K562 (cell line): ENCODE results near the gene VIPR2. TPM values are rescaled to one million over a fixed set of nuclear protein-coding genes. Genes with fewer than 3 reads are reported as not detected.

Experiments
- ATAC-seq: fragments of 200-7000 bp; cut with Tn5 transposase; 3 replicates; pipeline ENCODE4 v1.9.1; 2020; ENCODE audit warnings: moderate library complexity
- BruUV-seq: library from RNA; stranded (reverse); fragments of 400-500 nt; replicated peaks from 2 replicates; lab custom pipeline; 2021; lab: Mats Ljungman, UMichigan
- CTCF ChIA-PET: fragments of 300-600 bp; formaldehyde crosslinking; extraction: SDS; loops from one replicate; lab custom pipeline; 2021; ENCODE audit warnings: low intra/inter-chr PET ratio; lab: Yijun Ruan, JAX
- POLR2A ChIA-PET: fragments of 300-600, 350-650 bp; sonication (Branson Sonifier 250); formaldehyde crosslinking; extraction: SDS; loops from one replicate; lab custom pipeline; 2021; ENCODE audit warnings: antibody characterized with exemption, inconsistent platforms; lab: Yijun Ruan, JAX
- DNase-seq, 4 experiments: peaks; one replicate each; pipeline versions ENCODE4 v3.0.0 to v3.0.0-alpha.2; 2011 to 2018; ENCODE audit warnings: low spot score in 3 of 4, mixed read lengths in 3 of 4; ENCODE audit errors: extremely low read depth in 1 of 4
- FAIRE-seq: peaks from 2 replicates; lab custom pipeline; 2011; peaks lifted over from hg19 to GRCh38; lab: Jason Lieb, UNC
- H2AFZ ChIP-seq: 2 replicates; pipeline ENCODE4 v1.6.0; 2011; ENCODE audit warnings: low read depth, low read length, control low read depth, inconsistent platforms
- H3K27ac ChIP-seq: fragments of 200-600 bp; 3 replicates; pipeline ENCODE4 v1.8.0; 2011; ENCODE audit warnings: low read depth, mild to moderate bottlenecking, control low read depth, inconsistent platforms, low read length, moderate library complexity, mixed read lengths; ENCODE audit errors: extremely low read depth
- H3K27me3 ChIP-seq, 2 experiments: fragments of 300-600 bp in 1 of 2; 2 replicates in 1 of 2; 3 replicates in 1 of 2; pipeline versions ENCODE4 v1.6.0 to v1.8.0; 2011; ENCODE audit warnings: inconsistent platforms in 2 of 2, low read length in 2 of 2, mild to moderate bottlenecking in 1 of 2, mixed read lengths in 1 of 2, moderate library complexity in 1 of 2; ENCODE audit not compliant: control insufficient read depth in 2 of 2, insufficient read depth in 2 of 2
- H3K36me3 ChIP-seq: fragments of 300-600 bp; 3 replicates; pipeline ENCODE4 v1.8.0; 2011; ENCODE audit warnings: mild to moderate bottlenecking, low read length, inconsistent platforms; ENCODE audit not compliant: control insufficient read depth, insufficient read depth
- H3K4me1 ChIP-seq, 2 experiments: fragments of 200-600 bp in 1 of 2; replicated peaks in 1 of 2; 2 replicates in 1 of 2; 3 replicates in 1 of 2; pipeline versions ENCODE4 v1.5.1 to v1.8.0; 2011; ENCODE audit warnings: inconsistent platforms in 2 of 2, low read length in 2 of 2, mild to moderate bottlenecking in 1 of 2, mixed read lengths in 1 of 2, moderate library complexity in 1 of 2; ENCODE audit not compliant: control insufficient read depth in 2 of 2, insufficient read depth in 2 of 2
- H3K4me2 ChIP-seq: 2 replicates; pipeline ENCODE4 v1.6.1; 2011; ENCODE audit warnings: low read length, control low read depth, inconsistent platforms, mixed read lengths; ENCODE audit not compliant: insufficient read depth
- H3K4me3 ChIP-seq: fragments of 200-600 bp; sonication (generic), shearing (Covaris generic); 2 replicates; pipeline ENCODE4 v1.5.1; 2016; ENCODE audit warnings: control low read depth, inconsistent platforms
- H3K79me2 ChIP-seq: fragments of 200-600 bp; 3 replicates; pipeline ENCODE4 v1.8.0; 2011; ENCODE audit warnings: low read length, inconsistent platforms; ENCODE audit not compliant: control insufficient read depth, insufficient read depth
- H3K9ac ChIP-seq, 2 experiments: 2 replicates each; pipeline versions ENCODE4 v1.6.0 to v1.6.1; 2011; ENCODE audit warnings: low read depth in 2 of 2, low read length in 2 of 2, control low read depth in 1 of 2, inconsistent platforms in 1 of 2, mild to moderate bottlenecking in 1 of 2, mixed read lengths in 1 of 2; ENCODE audit not compliant: insufficient read depth in 1 of 2
- H3K9me1 ChIP-seq: one replicate; pipeline ENCODE4 v1.6.0; 2011; ENCODE audit warnings: inconsistent platforms, mild to moderate bottlenecking, low read length, moderate library complexity; ENCODE audit not compliant: control insufficient read depth, insufficient read depth
- H3K9me3 ChIP-seq: replicated peaks from 2 replicates; pipeline ENCODE4 v1.5.1; 2011; ENCODE audit warnings: low read depth, low read length, inconsistent platforms; ENCODE audit not compliant: control insufficient read depth, insufficient read depth
- H4K20me1 ChIP-seq: replicated peaks from 2 replicates; pipeline ENCODE4 v1.6.1; 2011; ENCODE audit warnings: low read length, inconsistent platforms, mixed read lengths; ENCODE audit not compliant: control insufficient read depth, insufficient read depth
- ESRRA ChIP-seq: fragments of 450-650 bp; IDR thresholded peaks from 2 replicates; pipeline ENCODE4 v1.6.1; 2014; ENCODE audit warnings: low read depth, mild to moderate bottlenecking, moderate library complexity, borderline replicate concordance
- RAD21 ChIP-seq, 2 experiments: fragments of 250-450 bp in 1 of 2; fragments of 450-650 bp in 1 of 2; sonication (Bioruptor Pico) in 1 of 2; formaldehyde crosslinking in 1 of 2; IDR thresholded peaks in 1 of 2; conservative IDR thresholded peaks in 1 of 2; 2 replicates each; pipeline versions ENCODE4 v1.4.0 to v1.8.0; 2020 to 2022; ENCODE audit warnings: mild to moderate bottlenecking in 2 of 2, moderate library complexity in 1 of 2
- RFX7 ChIP-seq: fragments of 250-450 bp; sonication (Bioruptor Pico); IDR thresholded peaks from 2 replicates; pipeline ENCODE4 v1.5.1; 2021; ENCODE audit warnings: mild to moderate bottlenecking
- ZBTB9 ChIP-seq: fragments of 450-650 bp; formaldehyde crosslinking; IDR thresholded peaks from 2 replicates; pipeline ENCODE4 v1.4.0; 2020; ENCODE audit warnings: mild to moderate bottlenecking, moderate library complexity
- ZNF766 ChIP-seq: fragments of 200-800 bp; sonication (Bioruptor generic); conservative IDR thresholded peaks from 2 replicates; pipeline ENCODE4 v1.6.1; 2016; ENCODE audit warnings: missing genetic modification characterization, missing compliant biosample characterization
- WGBS: fragments of 100-300 bp; shearing (Covaris generic); methylation state at CpG from one replicate; pipeline ENCODE4 v1.1.6; 2016; ENCODE audit warnings: low coverage, mixed read lengths; ENCODE audit not compliant: insufficient coverage; ENCODE audit errors: missing lambda C conversion rate; 5-methylcytosine and 5-hydroxymethylcytosine counted together
- in situ Hi-C: fragments of 300-500 bp; cut with MboI; formaldehyde crosslinking; loops from 4 replicates; pipeline ENCODE4 v1.15.0; 2018; ENCODE audit warnings: inconsistent platforms, mixed read lengths
- intact Hi-C: fragments of 100-400 bp; cut with micrococcal nuclease; formaldehyde crosslinking; loops from 2 replicates; pipeline ENCODE4 v1.14.2; 2022
- polyA plus RNA-seq, 8 experiments: library from polyadenylated mRNA; depleted of rRNA in 4 of 8; stranded (reverse) in 5 of 8; unstranded in 3 of 8; fragments of >200 nt; fragmentation: Nextera tagmentation in 2 of 8; fragmentation: Illumina TruSeq in 1 of 8; extraction: Ambion mirVana in 2 of 8; extraction: Trizol in 1 of 8; gene quantifications; 2 replicates each; pipeline versions ENCODE4 v1.2.1 to v1.2.3, GENCODE V29; 2011 to 2014; ENCODE audit warnings: inconsistent platforms in 1 of 8, missing spikeins in 1 of 8
- total RNA-seq, 7 experiments: library from RNA; depleted of rRNA in 6 of 7; stranded (reverse); fragments of >200 nt in 6 of 7; fragmentation: Illumina TruSeq in 2 of 7; extraction: Trizol in 2 of 7; gene quantifications; 2 replicates each; pipeline versions ENCODE4 v1.2.1 to v1.2.3, GENCODE V29; 2011 to 2021; ENCODE audit warnings: low replicate concordance in 1 of 7

The VIPR2 gene
- total and polyA plus RNA-seq, 9 of the 15 experiments (the other 6 are each of a cell fraction or from before 2014, with no cell fraction given) = 0.04 TPM; not detected in 8

GRCh38 chr7:159038066-159038465, 106.6 kb downstream of the VIPR2 start:
- no peak overlapping the region for H3K27ac ChIP-seq
- no peaks in the 10 kb centered on the region for H3K79me2 ChIP-seq
- H3K27me3 ChIP-seq = peaks cover 80 to 85% of the 10 kb centered on the region in 2 experiments
- FAIRE-seq = no peak
- intact Hi-C loops = no loop called here
- TF ChIP-seq RAD21 (CRISPR knock-in tag; conservative IDR thresholded peaks at IDR 0.05 in 1 of 2, IDR thresholded peaks at IDR 0.05 in 1 of 2) (no peak), ESRRA (no peak), ZNF766 (CRISPR knock-in tag) (no peak), RFX7 (CRISPR knock-in tag) (no peak), ZBTB9 (CRISPR knock-in tag) (no peak)
- TF ChIP-seq, all 486 proteins: peak for 0
- no peaks in the 10 kb centered on the region for H3K36me3 ChIP-seq
- H3K9me1 ChIP-seq = no peaks in the 10 kb centered on the region
- peaks cover 0 to 8% of the 10 kb centered on the region in 2 experiments; a peak in 1 of 5 replicates for H3K4me1 ChIP-seq
- H3K9ac ChIP-seq = no peak overlapping the region
- in situ Hi-C loops = no loop called here
- WGBS = 0% methylated on average over 10 of the region's 10 CpGs
- BruUV-seq = no TSS peak
- DNase-seq (no peak), ATAC-seq (no peak)
- CTCF ChIA-PET = no interaction called here
- no peak overlapping the region for H3K4me2 ChIP-seq
- 0 out of 2 replicates have a peak, but pooled peaks cover 8% of the 10 kb centered on the region for H4K20me1 ChIP-seq
- POLR2A ChIA-PET = interaction anchor here (1.7 kb wide), 1 partner anchor 19 kb away, joined by 6 read pairs; no protein-coding TSS in a partner anchor
- H3K4me3 ChIP-seq = no peak overlapping the region
- no peaks in the 10 kb centered on the region for H3K9me3 ChIP-seq
- no peak overlapping the region for H2AFZ ChIP-seq
